SK-N-SH treated with all-trans-retinoic acid at 6 μM for 48 hours (cell line): Measurements from ENCODE around the gene MAGEA8.
"Not testable (repeated sequence)": the region's sequence is repeated elsewhere in the genome, so short reads cannot be mapped to it uniquely, and the experiment has no call there.

Experiments
- CSDC2 ChIP-seq: fragments of 250-450 bp; sonication (Bioruptor Pico); IDR thresholded peaks from 2 replicates; pipeline ENCODE4 v1.5.0; 2020; ENCODE audit warnings: mild to moderate bottlenecking, moderate library complexity
- ISL1 ChIP-seq: fragments of 250-450 bp; sonication (Bioruptor Pico); IDR thresholded peaks from 2 replicates; pipeline ENCODE4 v2.1.2; 2022; ENCODE audit warnings: mild to moderate bottlenecking, moderate library complexity
- POU6F1 ChIP-seq: fragments of 250-450 bp; sonication (Bioruptor Pico); IDR thresholded peaks from 2 replicates; pipeline ENCODE4 v1.8.0; 2021; ENCODE audit warnings: low read depth, mild to moderate bottlenecking, moderate library complexity, borderline replicate concordance
- PPARA ChIP-seq: fragments of 250-450 bp; sonication (Bioruptor Pico); IDR thresholded peaks from 2 replicates; pipeline ENCODE4 v1.5.0; 2020; ENCODE audit warnings: mild to moderate bottlenecking, borderline replicate concordance
- RARB ChIP-seq: fragments of 250-450 bp; sonication (Bioruptor Pico); IDR thresholded peaks from 2 replicates; pipeline ENCODE4 v1.8.0; 2021; ENCODE audit warnings: mild to moderate bottlenecking, moderate library complexity
- ZC3H10 ChIP-seq: fragments of 250-450 bp; sonication (Bioruptor Pico); IDR thresholded peaks from 2 replicates; pipeline ENCODE4 v1.5.1; 2021; ENCODE audit warnings: mild to moderate bottlenecking, moderate library complexity
- ZFP3 ChIP-seq: fragments of 250-450 bp; sonication (Bioruptor Pico); IDR thresholded peaks from 2 replicates; pipeline ENCODE4 v1.5.0; 2020; ENCODE audit warnings: mild to moderate bottlenecking, moderate library complexity
- ZFP30 ChIP-seq: fragments of 450-650 bp; formaldehyde crosslinking; IDR thresholded peaks from 2 replicates; pipeline ENCODE4 v1.5.0; 2022; ENCODE audit warnings: mild to moderate bottlenecking, moderate library complexity

- TF ChIP-seq ZFP3 (CRISPR knock-in tag); ISL1 (CRISPR knock-in tag); PPARA (CRISPR knock-in tag); POU6F1 (CRISPR knock-in tag); ZFP30; RARB (CRISPR knock-in tag); CSDC2; ZC3H10 (CRISPR knock-in tag): not testable (repeated sequence)
Observed at GRCh38 chrX:149836728-149837127, 44.3 kb upstream of the MAGEA8 start.
